Measurements from ENCODE around the gene PDIA6.

- TF ChIP-seq TAF1 (IDR thresholded peaks at IDR 0.05; ENCODE audit: borderline replicate concordance, insufficient read depth, low read length) = no peak
- TF ChIP-seq FOXP2 (optimal IDR thresholded peaks at IDR 0.05; ENCODE audit: borderline replicate concordance, extremely low read depth, extremely low read length, insufficient read depth) = no peak
- no peak for TF ChIP-seq POLR2AphosphoS5 (IDR thresholded peaks at IDR 0.05; ENCODE audit: low read depth, low read length)
Measured at GRCh38 chr2:10793816-10794215, 18.8 kb downstream of the PDIA6 start.

Measured in PFSK-1 (cell line).